Parathyroid adenoma (tissue), 2 donors: ENCODE data around the gene WBP1L.
A peak's percentile ranks its signal among the peaks of the same experiment; 100 is the strongest.

Experiments
- H2AFZ ChIP-seq: fragments of 300-600 bp; sonication (generic); one replicate; pipeline ENCODE4 v1.7.0; 2017; ENCODE audit warnings: antibody characterized with exemption, mild to moderate bottlenecking
- H3K27ac ChIP-seq: fragments of 300-600 bp; sonication (generic); one replicate; pipeline ENCODE4 v1.7.0; 2017
- H3K27me3 ChIP-seq: fragments of 300-600 bp; sonication (generic); one replicate; pipeline ENCODE4 v1.7.0; 2017; ENCODE audit warnings: low read length; ENCODE audit not compliant: control insufficient read depth, insufficient read depth
- H3K36me3 ChIP-seq: fragments of 300-600 bp; sonication (generic); one replicate; pipeline ENCODE4 v1.7.0; 2017; ENCODE audit warnings: low read length; ENCODE audit not compliant: control insufficient read depth, insufficient read depth
- H3K4me1 ChIP-seq: fragments of 300-600 bp; sonication (generic); one replicate; pipeline ENCODE4 v1.7.0; 2017; ENCODE audit warnings: control low read depth
- H3K4me2 ChIP-seq: fragments of 300-600 bp; sonication (generic); one replicate; pipeline ENCODE4 v1.7.0; 2017; ENCODE audit warnings: low read length
- H3K4me3 ChIP-seq: fragments of 300-600 bp; sonication (generic); one replicate; pipeline ENCODE4 v1.7.0; 2017; ENCODE audit warnings: low read depth, low read length
- H3K79me2 ChIP-seq: fragments of 300-600 bp; sonication (generic); one replicate; pipeline ENCODE4 v1.7.0; 2017; ENCODE audit warnings: control low read depth
- H3K9ac ChIP-seq: fragments of 300-600 bp; sonication (generic); one replicate; pipeline ENCODE4 v1.7.0; 2017; ENCODE audit warnings: mild to moderate bottlenecking
- H3K9me3 ChIP-seq: fragments of 300-600 bp; sonication (generic); one replicate; pipeline ENCODE4 v1.7.0; 2017; ENCODE audit warnings: low read length; ENCODE audit not compliant: control insufficient read depth
- CTCF ChIP-seq: fragments of 300-600 bp; sonication (generic); IDR thresholded peaks from one replicate; pipeline ENCODE4 v1.7.0; 2017; ENCODE audit warnings: antibody characterized with exemption, mild to moderate bottlenecking
- donor health status: primary hyperparathyroidism.

The WBP1L gene

GRCh38 chr10:102801496-102801895, 57.7 kb downstream of the WBP1L start:
- Histone ChIP-seq H2AFZ (no peak overlapping the region), H3K9me3 (no peaks in the 10 kb centered on the region), H3K27me3 (no peaks in the 10 kb centered on the region), H3K79me2 (peaks cover 38% of the 10 kb centered on the region), H3K4me1 (peaks cover 24% of the 10 kb centered on the region), H3K9ac (no peak overlapping the region), H3K4me2 (no peak overlapping the region), H3K36me3 (no peaks in the 10 kb centered on the region), H3K27ac (peak overlapping the region; percentile 64), H3K4me3 (no peak overlapping the region)
- TF ChIP-seq CTCF = no peak

- H3K4me2 ChIP-seq = no peak overlapping the region
- peak overlapping the region; percentile 67 for H3K27ac ChIP-seq
- no peaks in the 10 kb centered on the region for H3K36me3 ChIP-seq
- peaks cover 37% of the 10 kb centered on the region for H3K79me2 ChIP-seq
- no peak for TF ChIP-seq CTCF
- no peak overlapping the region for H3K9ac ChIP-seq
- peaks cover 21% of the 10 kb centered on the region for H3K4me1 ChIP-seq
- no peaks in the 10 kb centered on the region for H3K27me3 ChIP-seq
- H3K9me3 ChIP-seq = no peaks in the 10 kb centered on the region
- H2AFZ ChIP-seq = no peak overlapping the region
- H3K4me3 ChIP-seq = no peak overlapping the region
Observed at GRCh38 chr10:102801978-102802377, 58.2 kb downstream of the WBP1L start.

- no peak for TF ChIP-seq CTCF
- no peaks in the 10 kb centered on the region for H3K27me3 ChIP-seq
- H3K36me3 ChIP-seq = no peaks in the 10 kb centered on the region
- no peak overlapping the region for H2AFZ ChIP-seq
- no peak overlapping the region for H3K4me3 ChIP-seq
- H3K27ac ChIP-seq = peak overlapping the region; percentile 67
- no peak overlapping the region for H3K9ac ChIP-seq
- peaks cover 21% of the 10 kb centered on the region for H3K4me1 ChIP-seq
- no peak overlapping the region for H3K4me2 ChIP-seq
- peaks cover 35% of the 10 kb centered on the region for H3K79me2 ChIP-seq
- H3K9me3 ChIP-seq = no peaks in the 10 kb centered on the region
Observed at GRCh38 chr10:102802920-102803534, 59.3 kb downstream of the WBP1L start.

- Histone ChIP-seq H2AFZ (no peak overlapping the region), H3K9ac (no peak overlapping the region), H3K27ac (no peak overlapping the region), H3K4me2 (no peak overlapping the region), H3K4me1 (peaks cover 28% of the 10 kb centered on the region), H3K79me2 (peaks cover 23% of the 10 kb centered on the region), H3K4me3 (no peak overlapping the region), H3K36me3 (no peaks in the 10 kb centered on the region), H3K27me3 (no peaks in the 10 kb centered on the region), H3K9me3 (no peaks in the 10 kb centered on the region)
- no peak for TF ChIP-seq CTCF
Observed at GRCh38 chr10:102804382-102805055, 60.8 kb downstream of the WBP1L start.

- H3K4me1 ChIP-seq = peaks cover 26% of the 10 kb centered on the region
- H3K27ac ChIP-seq = no peak overlapping the region
- H3K36me3 ChIP-seq = no peaks in the 10 kb centered on the region
- no peaks in the 10 kb centered on the region for H3K27me3 ChIP-seq
- H3K9ac ChIP-seq = no peak overlapping the region
- H2AFZ ChIP-seq = no peak overlapping the region
- H3K4me2 ChIP-seq = no peak overlapping the region
- peaks cover 14% of the 10 kb centered on the region for H3K79me2 ChIP-seq
- H3K4me3 ChIP-seq = no peak overlapping the region
- no peaks in the 10 kb centered on the region for H3K9me3 ChIP-seq
- no peak for TF ChIP-seq CTCF
Observed at GRCh38 chr10:102808380-102808779, 64.6 kb downstream of the WBP1L start.
